Natural killer cell (primary cell): ENCODE measurements around the gene WWC2. TPM values are rescaled to one million over a fixed set of nuclear protein-coding genes. Genes with fewer than 3 reads are reported as not detected.
A peak's percentile ranks its signal among the peaks of the same experiment; 100 is the strongest.

Experiments used
- ATAC-seq, 3 donors: fragments of 150-1000 bp in 2 of 3; fragments of 200-7000 bp in 1 of 3; cut with Tn5 transposase; 1 replicate in 1 of 3; 2 replicates in 2 of 3; pipeline ENCODE4 v1.10.0; 2021; ENCODE audit warnings: mild to moderate bottlenecking in 2 of 3, moderate library complexity in 2 of 3
- DNase-seq, 2 donors: peaks; one replicate each; pipeline versions ENCODE4 v3.0.0 to v3.0.0-alpha.2; 2013 to 2021; ENCODE audit warnings: mixed read lengths in 1 of 2
- H3K27ac ChIP-seq: one replicate; pipeline ENCODE4 v1.5.1; 2013; ENCODE audit warnings: mild to moderate bottlenecking, low read length
- H3K27me3 ChIP-seq: one replicate; pipeline ENCODE4 v1.6.1; 2013; ENCODE audit warnings: low read length; ENCODE audit not compliant: control insufficient read depth, insufficient read depth
- H3K36me3 ChIP-seq: one replicate; pipeline ENCODE4 v1.6.1; 2013; ENCODE audit warnings: low read length; ENCODE audit not compliant: control insufficient read depth, insufficient read depth
- H3K4me1 ChIP-seq: one replicate; pipeline ENCODE4 v1.6.1; 2013; ENCODE audit warnings: low read length; ENCODE audit not compliant: control insufficient read depth, insufficient read depth
- H3K4me3 ChIP-seq: one replicate; pipeline ENCODE4 v1.5.1; 2013; ENCODE audit warnings: low read length
- H3K9me3 ChIP-seq: one replicate; pipeline ENCODE4 v1.6.1; 2013; ENCODE audit warnings: low read length; ENCODE audit not compliant: control insufficient read depth, insufficient read depth
- H3K27ac Mint-ChIP-seq, 2 donors: one replicate each; pipeline ENCODE4 v1.8.0; 2022; ENCODE audit warnings: mild to moderate bottlenecking in 2 of 2, mixed read lengths in 2 of 2, moderate library complexity in 1 of 2
- H3K27me3 Mint-ChIP-seq, 2 donors: one replicate each; pipeline ENCODE4 v1.8.0; 2022; ENCODE audit warnings: low read depth in 2 of 2, mixed read lengths in 2 of 2
- H3K36me3 Mint-ChIP-seq: one replicate; pipeline ENCODE4 v1.8.0; 2022; ENCODE audit warnings: mixed read lengths
- H3K4me1 Mint-ChIP-seq, 2 donors: one replicate each; pipeline ENCODE4 v1.8.0; 2022; ENCODE audit warnings: mixed read lengths in 2 of 2
- H3K4me3 Mint-ChIP-seq: one replicate; pipeline ENCODE4 v1.8.0; 2022; ENCODE audit warnings: mild to moderate bottlenecking, moderate library complexity, mixed read lengths
- H3K9me3 Mint-ChIP-seq, 2 donors: one replicate each; pipeline ENCODE4 v1.8.0; 2022; ENCODE audit warnings: mixed read lengths in 2 of 2
- CTCF ChIP-seq: fragments of 200-600 bp; IDR thresholded peaks from one replicate; pipeline ENCODE4 v1.8.0; 2022; ENCODE audit warnings: antibody characterized with exemption
- WGBS: methylation state at CpG from one replicate; pipeline ENCODE4 v1.1.7; 2013; ENCODE audit warnings: missing lambda C conversion rate; ENCODE audit not compliant: insufficient coverage; 5-methylcytosine and 5-hydroxymethylcytosine counted together
- intact Hi-C: fragments of 100-400 bp; cut with micrococcal nuclease; formaldehyde crosslinking; loops from one replicate; pipeline ENCODE4 v1.14.2; 2022
- total RNA-seq, 4 donors: library from RNA; stranded (reverse); fragments of 120-200 nt in 1 of 4; gene quantifications; one replicate each; pipeline versions ENCODE4 v1.2.3 to v1.2.4, GENCODE V29; 2013 to 2022

The WWC2 gene
- total RNA-seq, 3 donors from 2014 or later (not counting 1 experiment from before 2014, with no cell fraction given): 8.2 to 22.7 (median 9.2) TPM

- peaks cover 20 to 26% of the 10 kb centered on the region in 2 donors for H3K4me1 Mint-ChIP-seq
- H3K27me3 ChIP-seq: no peaks in the 10 kb centered on the region
- DNase-seq (no peak), ATAC-seq (peak in 1 of 3 donors; percentile 30)
- H3K4me3 ChIP-seq: no peak overlapping the region
- intact Hi-C loops: no loop called here
- no peak for TF ChIP-seq CTCF
- 93% methylated on average over 9 of the region's 9 CpGs for WGBS
- H3K27me3 Mint-ChIP-seq: no peaks in the 10 kb centered on the region
- H3K36me3 Mint-ChIP-seq: no peaks in the 10 kb centered on the region
- H3K4me3 Mint-ChIP-seq: no peak overlapping the region
- H3K9me3 Mint-ChIP-seq: no peaks in the 10 kb centered on the region
- H3K27ac Mint-ChIP-seq: no peak overlapping the region
- peaks cover 5% of the 10 kb centered on the region for H3K4me1 ChIP-seq
- H3K27ac ChIP-seq: no peak overlapping the region
- H3K9me3 ChIP-seq: no peaks in the 10 kb centered on the region
- H3K36me3 ChIP-seq: no peaks in the 10 kb centered on the region
These were observed 41.0 kb downstream of the WWC2 start for GRCh38 chr4:183139972-183140570.

- Histone ChIP-seq H3K27me3 (no peaks in the 10 kb centered on the region), H3K27ac (no peak overlapping the region), H3K36me3 (no peaks in the 10 kb centered on the region), H3K9me3 (no peaks in the 10 kb centered on the region), H3K4me3 (no peak overlapping the region), H3K4me1 (peaks cover 5% of the 10 kb centered on the region)
- Mint-ChIP-seq H3K36me3 (no peaks in the 10 kb centered on the region), H3K27me3 (no peaks in the 10 kb centered on the region), H3K27ac (no peak overlapping the region), H3K4me3 (no peak overlapping the region), H3K9me3 (no peaks in the 10 kb centered on the region), H3K4me1 (peaks cover 23 to 31% of the 10 kb centered on the region in 2 donors)
- 47% methylated on average over 2 of the region's 2 CpGs for WGBS
- ATAC-seq (peak in 2 of 3 donors; percentile 24 to 72), DNase-seq (no peak)
- no peak for TF ChIP-seq CTCF
- intact Hi-C loops: no loop called here
These were observed 41.9 kb downstream of the WWC2 start for GRCh38 chr4:183140911-183141320.

GRCh38 chr4:183141997-183142396, 42.9 kb downstream of the WWC2 start:
- no peak overlapping the region for H3K27ac ChIP-seq
- DNase-seq: peak in 1 of 2 donors; percentile 2
- peaks cover 29 to 34% of the 10 kb centered on the region in 2 donors for H3K4me1 Mint-ChIP-seq
- H3K9me3 ChIP-seq: no peaks in the 10 kb centered on the region
- no peaks in the 10 kb centered on the region for H3K27me3 ChIP-seq
- intact Hi-C loops: no loop called here
- ATAC-seq: no peak
- H3K9me3 Mint-ChIP-seq: no peaks in the 10 kb centered on the region
- no peaks in the 10 kb centered on the region for H3K36me3 ChIP-seq
- H3K36me3 Mint-ChIP-seq: no peaks in the 10 kb centered on the region
- H3K4me3 ChIP-seq: no peak overlapping the region
- peaks cover 5% of the 10 kb centered on the region for H3K4me1 ChIP-seq
- no peak overlapping the region for H3K27ac Mint-ChIP-seq
- H3K4me3 Mint-ChIP-seq: no peak overlapping the region
- no peaks in the 10 kb centered on the region for H3K27me3 Mint-ChIP-seq
- 90% methylated on average over 1 of the region's 1 CpG for WGBS
- TF ChIP-seq CTCF: no peak
